Activated CD8-positive, alpha-beta T cell treated with anti-CD3 and anti-CD28 coated beads for 36 hours (primary cell): Measurements from ENCODE around the gene CYP2A6. TPM values are rescaled to one million over a fixed set of nuclear protein-coding genes. Genes with fewer than 3 reads are reported as not detected.

Source experiments
- ATAC-seq: fragments of 200-7000 bp; cut with Tn5 transposase; one replicate; pipeline ENCODE4 v1.10.0; 2021; ENCODE audit warnings: mild to moderate bottlenecking, moderate library complexity
- CTCF ChIA-PET: fragments of 350-600 bp; sonication (Branson Sonifier 250); formaldehyde crosslinking; loops from one replicate; lab custom pipeline; 2021; ENCODE audit warnings: antibody characterized with exemption; lab: Charles Lee
- POLR2A ChIA-PET: fragments of 350-600 bp; sonication (Branson Sonifier 250); formaldehyde crosslinking; loops from one replicate; lab custom pipeline; 2021; ENCODE audit warnings: antibody characterized with exemption; lab: Charles Lee
- DNase-seq: peaks from one replicate; pipeline ENCODE4 v3.0.0-alpha.2; 2020
- H3K27ac Mint-ChIP-seq: one replicate; pipeline ENCODE4 v1.8.0; 2021; ENCODE audit warnings: mild to moderate bottlenecking, mixed read lengths
- H3K27me3 Mint-ChIP-seq: one replicate; pipeline ENCODE4 v1.8.0; 2021; ENCODE audit warnings: mixed read lengths
- H3K36me3 Mint-ChIP-seq: one replicate; pipeline ENCODE4 v1.8.0; 2021; ENCODE audit warnings: low read depth, mixed read lengths
- H3K4me1 Mint-ChIP-seq: one replicate; pipeline ENCODE4 v1.8.0; 2021; ENCODE audit warnings: low read depth, mixed read lengths
- H3K4me3 Mint-ChIP-seq: one replicate; pipeline ENCODE4 v1.8.0; 2021; ENCODE audit warnings: mild to moderate bottlenecking, moderate library complexity, mixed read lengths
- H3K9me3 Mint-ChIP-seq: one replicate; pipeline ENCODE4 v1.8.0; 2021; ENCODE audit warnings: mixed read lengths
- CTCF ChIP-seq: fragments of 200-600 bp; IDR thresholded peaks from one replicate; pipeline ENCODE4 v1.8.0; 2022; ENCODE audit warnings: antibody characterized with exemption, mild to moderate bottlenecking
- intact Hi-C: fragments of 100-400 bp; cut with micrococcal nuclease; formaldehyde crosslinking; loops from one replicate; pipeline ENCODE4 v1.10.0; 2022
- total RNA-seq, 2 experiments: library from RNA; stranded (reverse); gene quantifications; one replicate each; pipeline ENCODE4 v1.2.3, GENCODE V29; 2021

The CYP2A6 gene
- total RNA-seq, 2 experiments from 2014 or later: 0.41 TPM; not detected in 1

GRCh38 chr19:40798683-40799557 lies 51.3 kb downstream of the CYP2A6 start, which contains the start of gene EGLN2:
Gene EGLN2 (plus strand): TSS chr19:40799191. CDS start chr19:40800573, 1,382 bp downstream.
- intact Hi-C loops: no loop called here
- peak within 1 kb of the TSS; percentile 95 for H3K4me3 Mint-ChIP-seq
- H3K27ac Mint-ChIP-seq: peak within 1 kb of the TSS; percentile 97
- H3K9me3 Mint-ChIP-seq: no peaks in the 10 kb centered on the region
- POLR2A ChIA-PET: interaction anchor here (0.5 to 3.2 kb wide), 9 partner anchors 8 to 127 kb away, joined by 3 to 15 read pairs (median 3); partner anchors contain the start of genes ACTMAP and RAB4B
- no peaks in the 10 kb centered on the region for H3K27me3 Mint-ChIP-seq
- H3K36me3 Mint-ChIP-seq: peaks cover 43% of the 10 kb centered on the region
- CTCF ChIA-PET: interaction anchor here (0.7 to 2.3 kb wide), 7 partner anchors 8 to 136 kb away, joined by 3 to 15 read pairs (median 5); partner anchors contain the start of genes COQ8B, ITPKC and RAB4B
- ATAC-seq (peak; percentile 86), DNase-seq (peak; percentile 100)
- TF ChIP-seq CTCF: no peak
- peaks cover 56% of the 10 kb centered on the region for H3K4me1 Mint-ChIP-seq

- ChIA-PET CTCF (interaction anchor here (0.7 to 2.3 kb wide), 7 partner anchors 9 to 135 kb away, joined by 3 to 15 read pairs (median 5); partner anchors contain the start of genes COQ8B, ITPKC and RAB4B), POLR2A (interaction anchor here (0.5 to 3.2 kb wide), 8 partner anchors 11 to 135 kb away, joined by 3 to 15 read pairs (median 4); partner anchors contain the start of gene RAB4B)
- Mint-ChIP-seq H3K36me3 (peaks cover 37% of the 10 kb centered on the region), H3K9me3 (no peaks in the 10 kb centered on the region), H3K4me3 (peak overlapping the region; percentile 95), H3K27me3 (no peaks in the 10 kb centered on the region), H3K27ac (peak overlapping the region; percentile 97), H3K4me1 (peaks cover 49% of the 10 kb centered on the region)
- intact Hi-C loops: no loop called here
- DNase-seq (peak; percentile 82), ATAC-seq (peak; percentile 35)
- TF ChIP-seq CTCF: no peak
Measured at GRCh38 chr19:40797963-40798682, 52.1 kb downstream of the CYP2A6 start.

- no peaks in the 10 kb centered on the region for H3K27me3 Mint-ChIP-seq
- no peak for ATAC-seq
- TF ChIP-seq CTCF: no peak
- peaks cover 34% of the 10 kb centered on the region for H3K36me3 Mint-ChIP-seq
- H3K27ac Mint-ChIP-seq: peak overlapping the region; percentile 97
- peak overlapping the region; percentile 95 for H3K4me3 Mint-ChIP-seq
- intact Hi-C loops: no loop called here
- ChIA-PET POLR2A (interaction anchor here (0.6 to 3.2 kb wide), 5 partner anchors 11 to 134 kb away, joined by 3 to 15 read pairs (median 3); partner anchors contain the start of gene RAB4B), CTCF (interaction anchor here (0.9 to 2.8 kb wide), 3 partner anchors 9 to 19 kb away, joined by 5 to 15 read pairs (median 13); partner anchors contain the start of gene RAB4B)
- peaks cover 49% of the 10 kb centered on the region for H3K4me1 Mint-ChIP-seq
- no peaks in the 10 kb centered on the region for H3K9me3 Mint-ChIP-seq
- no peak for DNase-seq
Measured at GRCh38 chr19:40797166-40797962, 52.9 kb downstream of the CYP2A6 start.

Other genes starting within 250 kb of the CYP2A6 start
- 100 to 1,000 TPM; 117 to 121 TPM for gene LTBP4, start 249.1 kb downstream of the CYP2A6 start, total RNA-seq
- 10 to 100 TPM; 13.7 to 17.7 TPM for gene NUMBL, start 159.8 kb downstream of the CYP2A6 start, total RNA-seq
- 10 to 100 TPM; 23.2 to 24.0 TPM for gene COQ8B, start 133.6 kb downstream of the CYP2A6 start, total RNA-seq
- gene ITPKC, start 133.3 kb downstream of the CYP2A6 start, total RNA-seq: 1 to 10 TPM; 4.8 to 5.2 TPM
- 10 to 100 TPM; 12.8 to 14.2 TPM for gene ACTMAP, start 100.0 kb downstream of the CYP2A6 start, total RNA-seq
- gene SNRPA, start 99.2 kb downstream of the CYP2A6 start, total RNA-seq: 100 to 1,000 TPM; 260 to 281 TPM
- not detected for gene MIA, start 74.9 kb downstream of the CYP2A6 start, total RNA-seq
- 10 to 100 TPM; 39.7 to 42.3 TPM for gene RAB4B, start 72.2 kb downstream of the CYP2A6 start, total RNA-seq
- gene EGLN2, start 51.3 kb downstream of the CYP2A6 start, total RNA-seq: 10 to 100 TPM; 87.4 to 90.1 TPM
- gene CYP2A7, start 31.8 kb upstream of the CYP2A6 start, total RNA-seq: not detected
- gene CYP2B6, start 140.8 kb upstream of the CYP2A6 start, total RNA-seq: not detected
- gene CYP2A13, start 238.0 kb upstream of the CYP2A6 start, total RNA-seq: not detected